Vagina (tissue), 2 donors: ENCODE data around the gene C9orf78. TPM values are rescaled to one million over a fixed set of nuclear protein-coding genes. Genes with fewer than 3 reads are reported as not detected.

Experiments
- DNase-seq, 2 donors: peaks; one replicate each; pipeline ENCODE4 v3.0.0-alpha.2; 2017; ENCODE audit errors: extremely low spot score in 2 of 2
- H3K27ac ChIP-seq: fragments of 200-600 bp; sonication (generic); one replicate; pipeline ENCODE4 v1.5.1; 2019
- H3K27me3 ChIP-seq: fragments of 200-600 bp; sonication (generic); one replicate; pipeline ENCODE4 v1.5.1; 2019
- H3K36me3 ChIP-seq, 2 donors: fragments of 200-600 bp; sonication (generic); one replicate each; pipeline ENCODE4 v1.5.1; 2017 to 2019
- H3K4me1 ChIP-seq: fragments of 200-600 bp; sonication (generic); one replicate; pipeline ENCODE4 v1.5.1; 2019
- H3K4me3 ChIP-seq, 2 donors: fragments of 200-600 bp; sonication (generic); 1 replicate in 1 of 2; 2 replicates in 1 of 2; pipeline ENCODE4 v1.5.1; 2016 to 2019
- H3K9me3 ChIP-seq: fragments of 200-600 bp; sonication (generic); one replicate; pipeline ENCODE4 v1.5.1; 2019
- POLR2A ChIP-seq, 2 donors: fragments of 450-650 bp; IDR thresholded peaks; one replicate each; pipeline ENCODE4 v1.6.1; 2017; ENCODE audit warnings: antibody characterized with exemption in 2 of 2, mild to moderate bottlenecking in 2 of 2, moderate library complexity in 2 of 2
- POLR2AphosphoS5 ChIP-seq, 2 donors: sonication (generic); formaldehyde crosslinking; IDR thresholded peaks; one replicate each; pipeline ENCODE4 v1.9.0; 2017; ENCODE audit warnings: antibody characterized with exemption in 2 of 2, mild to moderate bottlenecking in 2 of 2, low read depth in 1 of 2; ENCODE audit not compliant: insufficient read depth in 1 of 2
- intact Hi-C: fragments of 100-400 bp; cut with DNase I; formaldehyde crosslinking; loops from one replicate; pipeline ENCODE4 v1.15.1; 2023
- total RNA-seq: library from RNA; depleted of rRNA; stranded (reverse); fragments of >200 nt; gene quantifications from one replicate; pipeline ENCODE4 v1.2.3, GENCODE V29; 2016
- TF ChIP-seq, protein P1 (sequence below), 3 experiments: fragments of 450-650 bp in 2 of 3; fragments of 200-600 bp in 1 of 3; sonication (generic) in 1 of 3; IDR thresholded peaks; one replicate each; pipeline ENCODE4 v1.5.1; 2017 to 2019; ENCODE audit warnings: antibody characterized with exemption in 3 of 3, mild to moderate bottlenecking in 2 of 3, moderate library complexity in 2 of 3

The C9orf78 gene
- total RNA-seq, 1 donor from 2014 or later, result 36.6 TPM

DNA sequence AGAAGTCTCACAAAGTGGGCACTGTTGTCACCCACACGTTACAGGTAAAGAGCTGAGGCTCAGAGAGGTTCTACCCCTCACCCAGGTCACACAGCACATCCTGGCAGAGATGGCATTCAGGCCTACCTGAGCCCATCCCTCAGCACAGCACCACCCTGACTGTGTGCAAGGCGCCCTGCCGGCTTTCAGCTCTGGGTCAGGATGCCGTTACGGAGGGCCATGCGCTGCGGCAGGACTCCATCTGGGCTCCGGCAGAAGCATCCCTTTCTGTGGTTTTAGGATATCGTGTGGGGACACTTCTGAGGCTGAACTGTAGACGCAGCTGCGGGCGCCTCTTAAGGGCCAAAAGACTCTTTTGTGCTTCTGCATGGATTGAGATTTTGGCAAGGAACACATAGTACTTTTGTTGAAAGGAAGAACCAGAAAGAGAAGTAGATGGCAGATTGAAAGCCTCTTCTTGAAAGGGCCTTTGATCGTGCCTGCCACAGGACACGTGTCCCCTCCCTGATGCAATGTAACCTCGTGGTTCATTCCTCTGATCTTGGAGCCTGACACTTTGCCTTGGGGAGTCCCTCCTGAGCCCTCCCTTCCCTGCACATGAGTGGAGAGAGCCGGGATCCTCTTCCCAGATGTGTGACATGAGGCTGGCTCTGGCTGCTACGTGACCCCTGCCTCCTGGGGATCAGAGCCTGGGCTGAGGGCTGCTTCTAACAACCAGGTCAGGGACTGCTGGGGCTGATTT lies 31.5 kb upstream of the C9orf78 start:
- TF ChIP-seq, protein P1, sequence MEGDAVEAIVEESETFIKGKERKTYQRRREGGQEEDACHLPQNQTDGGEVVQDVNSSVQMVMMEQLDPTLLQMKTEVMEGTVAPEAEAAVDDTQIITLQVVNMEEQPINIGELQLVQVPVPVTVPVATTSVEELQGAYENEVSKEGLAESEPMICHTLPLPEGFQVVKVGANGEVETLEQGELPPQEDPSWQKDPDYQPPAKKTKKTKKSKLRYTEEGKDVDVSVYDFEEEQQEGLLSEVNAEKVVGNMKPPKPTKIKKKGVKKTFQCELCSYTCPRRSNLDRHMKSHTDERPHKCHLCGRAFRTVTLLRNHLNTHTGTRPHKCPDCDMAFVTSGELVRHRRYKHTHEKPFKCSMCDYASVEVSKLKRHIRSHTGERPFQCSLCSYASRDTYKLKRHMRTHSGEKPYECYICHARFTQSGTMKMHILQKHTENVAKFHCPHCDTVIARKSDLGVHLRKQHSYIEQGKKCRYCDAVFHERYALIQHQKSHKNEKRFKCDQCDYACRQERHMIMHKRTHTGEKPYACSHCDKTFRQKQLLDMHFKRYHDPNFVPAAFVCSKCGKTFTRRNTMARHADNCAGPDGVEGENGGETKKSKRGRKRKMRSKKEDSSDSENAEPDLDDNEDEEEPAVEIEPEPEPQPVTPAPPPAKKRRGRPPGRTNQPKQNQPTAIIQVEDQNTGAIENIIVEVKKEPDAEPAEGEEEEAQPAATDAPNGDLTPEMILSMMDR (IDR thresholded peaks at IDR 0.05), result no peak
- no peak for TF ChIP-seq POLR2A (IDR thresholded peaks at IDR 0.05)
- no peak for TF ChIP-seq POLR2AphosphoS5 (IDR thresholded peaks at IDR 0.05; ENCODE audit: insufficient read depth in 1 of 2, low read depth in 1 of 2)
- Histone ChIP-seq H3K4me1 (no peaks in the 10 kb centered on the region), H3K36me3 (peaks cover 0 to 26% of the 10 kb centered on the region in 2 donors), H3K27ac (no peak overlapping the region), H3K27me3 (no peaks in the 10 kb centered on the region), H3K9me3 (no peaks in the 10 kb centered on the region), H3K4me3 (no peak overlapping the region)
- intact Hi-C loops, result no loop called here
- DNase-seq, result no peak

DNA sequence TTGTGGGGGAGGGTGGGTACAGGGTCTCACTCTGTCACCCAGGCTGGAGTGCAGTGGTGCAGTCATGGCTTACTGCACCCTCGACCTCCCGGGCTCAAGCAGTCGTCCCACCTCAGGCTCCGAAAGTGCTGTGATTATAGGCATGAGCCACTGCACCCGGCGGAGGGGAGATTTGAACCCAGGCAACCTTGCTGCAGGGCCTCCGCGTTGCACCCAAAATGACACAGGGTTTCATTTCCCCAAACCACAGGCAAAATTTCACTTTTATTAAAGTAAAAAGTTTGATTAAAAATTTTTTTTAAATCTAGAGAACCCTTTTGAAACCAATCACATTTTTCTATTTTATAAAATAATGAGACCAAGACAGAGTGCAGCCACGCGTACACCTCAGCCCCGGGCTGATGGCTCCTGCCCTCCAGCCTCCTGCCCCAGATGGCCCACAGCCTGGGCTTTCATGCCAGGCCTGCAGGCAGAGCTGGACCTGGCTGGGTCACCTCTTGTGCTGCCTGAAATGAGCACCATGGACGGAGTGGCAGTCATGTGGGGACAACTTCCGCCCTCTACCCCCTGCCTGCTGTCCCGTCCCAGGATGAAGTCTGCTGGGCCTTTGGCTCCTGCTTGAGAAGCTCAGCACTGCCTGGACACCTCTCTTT lies 30.7 kb upstream of the C9orf78 start:
- H3K4me1 ChIP-seq, result no peaks in the 10 kb centered on the region

DNA sequence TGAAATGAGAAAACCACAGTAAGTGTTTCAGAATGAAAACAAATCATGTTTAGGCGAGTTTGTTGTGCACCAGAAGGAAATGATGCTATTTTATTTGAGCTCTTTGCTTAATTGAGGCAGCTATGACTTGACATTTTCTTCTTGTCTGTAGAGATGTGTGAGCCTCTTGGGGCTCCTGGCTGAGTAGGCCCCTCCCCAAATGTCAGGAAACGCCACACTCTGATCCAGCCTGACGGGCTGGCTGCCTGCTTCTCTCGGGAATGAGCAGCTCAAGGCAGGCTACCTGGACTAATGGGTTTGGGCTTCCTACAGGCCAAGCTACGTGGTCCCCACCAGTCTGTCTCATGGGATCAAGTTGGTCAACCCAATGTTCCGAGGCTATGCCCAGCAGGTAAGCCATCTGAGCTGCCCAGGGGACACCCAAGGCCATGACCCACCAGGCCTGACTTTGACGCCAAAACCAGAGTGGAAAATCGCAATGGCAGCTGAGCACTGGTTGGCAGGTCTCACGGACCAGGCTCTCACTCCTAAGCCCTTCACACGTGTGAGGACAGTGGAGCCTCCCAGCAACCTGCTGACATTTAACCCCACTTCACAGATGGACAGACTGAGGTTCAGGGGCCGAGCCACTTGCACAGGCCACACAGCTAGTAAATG lies 30.0 kb upstream of the C9orf78 start:
- peaks cover 0 to 38% of the 10 kb centered on the region in 2 donors for H3K36me3 ChIP-seq
- H3K9me3 ChIP-seq, result no peaks in the 10 kb centered on the region
- TF ChIP-seq, protein P1 (IDR thresholded peaks at IDR 0.05), result no peak
- TF ChIP-seq POLR2A (IDR thresholded peaks at IDR 0.05), result no peak
- TF ChIP-seq POLR2AphosphoS5 (IDR thresholded peaks at IDR 0.05; ENCODE audit: insufficient read depth in 1 of 2, low read depth in 1 of 2), result no peak
- intact Hi-C loops, result no loop called here
- DNase-seq, result no peak
- no peaks in the 10 kb centered on the region for H3K4me1 ChIP-seq
- no peak overlapping the region for H3K4me3 ChIP-seq
- H3K27me3 ChIP-seq, result no peaks in the 10 kb centered on the region
- H3K27ac ChIP-seq, result no peak overlapping the region

More for the DNA sequence above, 30.7 kb upstream of the C9orf78 start:
- H3K36me3 ChIP-seq, result peaks cover 0 to 34% of the 10 kb centered on the region in 2 donors
- no peaks in the 10 kb centered on the region for H3K9me3 ChIP-seq
- H3K4me3 ChIP-seq, result no peak overlapping the region
- no peaks in the 10 kb centered on the region for H3K27me3 ChIP-seq
- intact Hi-C loops, result no loop called here
- DNase-seq, result no peak
- TF ChIP-seq POLR2A (IDR thresholded peaks at IDR 0.05) (no peak), POLR2AphosphoS5 (IDR thresholded peaks at IDR 0.05; ENCODE audit: insufficient read depth in 1 of 2, low read depth in 1 of 2) (no peak)
- TF ChIP-seq, protein P1 (IDR thresholded peaks at IDR 0.05), result no peak
- H3K27ac ChIP-seq, result no peak overlapping the region

DNA sequence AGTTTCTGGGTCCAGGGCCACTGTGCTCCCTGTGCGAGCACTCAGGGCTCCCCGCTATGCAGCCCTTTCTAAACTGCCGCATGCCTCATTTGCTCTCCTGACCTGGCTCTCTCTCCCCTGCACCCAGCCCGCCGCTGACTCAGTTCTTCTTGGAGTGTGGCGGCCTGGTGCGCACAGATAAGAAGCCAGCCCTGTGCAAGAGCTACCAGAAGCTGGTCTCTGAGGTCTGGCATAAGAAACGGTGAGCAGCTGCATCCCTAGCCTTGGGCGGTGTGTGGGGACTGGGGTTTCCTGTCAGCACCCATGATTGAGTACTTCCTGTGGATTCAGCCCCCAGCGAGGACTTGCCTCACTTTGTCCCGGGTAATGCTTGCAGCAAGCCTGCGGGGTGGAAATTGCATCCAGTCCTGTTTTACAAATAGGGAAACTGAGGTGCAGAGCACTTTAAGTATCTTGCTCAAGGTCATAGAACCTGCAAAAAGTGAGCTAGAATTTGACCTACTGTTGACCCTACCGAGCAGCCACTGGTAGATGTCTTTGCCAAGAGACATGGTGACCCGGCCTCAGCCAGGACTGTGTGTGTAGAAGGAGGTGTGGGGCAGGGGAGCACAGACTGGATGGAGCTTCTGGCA lies 28.1 kb upstream of the C9orf78 start:
- no peak for DNase-seq
- TF ChIP-seq POLR2A (IDR thresholded peaks at IDR 0.05), result no peak
- TF ChIP-seq POLR2AphosphoS5 (IDR thresholded peaks at IDR 0.05; ENCODE audit: insufficient read depth in 1 of 2, low read depth in 1 of 2), result peak in 1 of 2 donors; percentile 32
- TF ChIP-seq, protein P1 (IDR thresholded peaks at IDR 0.05), result no peak
- no peaks in the 10 kb centered on the region for H3K4me1 ChIP-seq
- intact Hi-C loops, result no loop called here
- H3K36me3 ChIP-seq, result peaks cover 0 to 46% of the 10 kb centered on the region in 2 donors
- no peak overlapping the region for H3K4me3 ChIP-seq
- H3K27ac ChIP-seq, result no peak overlapping the region
- H3K27me3 ChIP-seq, result no peaks in the 10 kb centered on the region
- no peaks in the 10 kb centered on the region for H3K9me3 ChIP-seq
